Activated naive CD8-positive, alpha-beta T cell treated with anti-CD3 and anti-CD28 coated beads, Interleukin-2, amount 50 U/mL, for 24 hours (primary cell): ENCODE data around the gene UAP1L1.

Source experiments
- ATAC-seq: fragments of 150-1000 bp; cut with Tn5 transposase; one replicate; pipeline ENCODE4 v1.10.0; 2021
- DNase-seq: peaks from one replicate; pipeline ENCODE4 v3.0.0; 2021
- H3K27ac Mint-ChIP-seq: one replicate; pipeline ENCODE4 v1.8.0; 2021; ENCODE audit warnings: mild to moderate bottlenecking, mixed read lengths
- H3K27me3 Mint-ChIP-seq: one replicate; pipeline ENCODE4 v1.8.0; 2021; ENCODE audit warnings: mixed read lengths
- H3K36me3 Mint-ChIP-seq: one replicate; pipeline ENCODE4 v1.8.0; 2021; ENCODE audit warnings: low read depth, mixed read lengths
- H3K4me1 Mint-ChIP-seq: one replicate; pipeline ENCODE4 v1.8.0; 2021; ENCODE audit warnings: mixed read lengths
- H3K4me3 Mint-ChIP-seq: one replicate; pipeline ENCODE4 v1.8.0; 2021; ENCODE audit warnings: mild to moderate bottlenecking, moderate library complexity, mixed read lengths
- H3K9me3 Mint-ChIP-seq: one replicate; pipeline ENCODE4 v1.8.0; 2021; ENCODE audit warnings: mixed read lengths

Gene UAP1L1

DNA sequence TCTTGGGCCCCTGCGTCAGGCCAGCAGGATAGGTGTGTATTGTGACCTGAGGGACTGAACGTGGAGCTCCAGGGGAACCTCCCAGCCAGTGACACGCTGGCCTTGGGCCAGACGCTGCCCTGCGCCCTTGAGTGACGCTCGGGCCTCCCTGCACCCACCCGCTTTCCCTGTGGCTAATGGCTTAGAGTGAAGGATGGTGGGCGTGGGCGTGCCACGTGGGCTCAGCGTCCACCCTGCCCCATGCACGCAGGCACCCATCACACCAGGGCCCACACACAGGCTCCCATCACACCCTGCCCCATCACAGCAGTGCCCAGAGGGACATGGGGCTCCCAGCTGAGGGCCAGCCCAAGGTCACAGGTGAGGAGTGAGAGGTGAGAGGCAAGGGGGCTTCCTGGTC, 40.3 kb upstream of the UAP1L1 start:
- Mint-ChIP-seq H3K27ac (no peak overlapping the region), H3K4me3 (no peak overlapping the region), H3K36me3 (no peaks in the 10 kb centered on the region), H3K27me3 (peaks cover 2% of the 10 kb centered on the region), H3K4me1 (peaks cover 22% of the 10 kb centered on the region), H3K9me3 (no peaks in the 10 kb centered on the region)
- ATAC-seq (no peak), DNase-seq (no peak)

- Mint-ChIP-seq H3K9me3 (no peaks in the 10 kb centered on the region), H3K4me3 (no peak overlapping the region), H3K27ac (no peak overlapping the region), H3K27me3 (peaks cover 2% of the 10 kb centered on the region), H3K4me1 (peaks cover 20% of the 10 kb centered on the region), H3K36me3 (no peaks in the 10 kb centered on the region)
- no peak for DNase-seq
- no peak for ATAC-seq
Measured at GRCh38 chr9:137037483-137037882, 39.8 kb upstream of the UAP1L1 start.

- ATAC-seq (no peak), DNase-seq (no peak)
- Mint-ChIP-seq H3K36me3 (no peaks in the 10 kb centered on the region), H3K27me3 (peaks cover 7% of the 10 kb centered on the region), H3K9me3 (no peaks in the 10 kb centered on the region), H3K27ac (no peak overlapping the region), H3K4me3 (no peak overlapping the region), H3K4me1 (peaks cover 13% of the 10 kb centered on the region)
Measured at GRCh38 chr9:137038916-137039315, 38.4 kb upstream of the UAP1L1 start.

GRCh38 chr9:137039611-137040366, 37.5 kb upstream of the UAP1L1 start:
- Mint-ChIP-seq H3K4me1 (peaks cover 17% of the 10 kb centered on the region), H3K27ac (no peak overlapping the region), H3K9me3 (no peaks in the 10 kb centered on the region), H3K27me3 (peaks cover 14% of the 10 kb centered on the region), H3K36me3 (no peaks in the 10 kb centered on the region), H3K4me3 (no peak overlapping the region)
- DNase-seq = no peak
- no peak for ATAC-seq

DNA sequence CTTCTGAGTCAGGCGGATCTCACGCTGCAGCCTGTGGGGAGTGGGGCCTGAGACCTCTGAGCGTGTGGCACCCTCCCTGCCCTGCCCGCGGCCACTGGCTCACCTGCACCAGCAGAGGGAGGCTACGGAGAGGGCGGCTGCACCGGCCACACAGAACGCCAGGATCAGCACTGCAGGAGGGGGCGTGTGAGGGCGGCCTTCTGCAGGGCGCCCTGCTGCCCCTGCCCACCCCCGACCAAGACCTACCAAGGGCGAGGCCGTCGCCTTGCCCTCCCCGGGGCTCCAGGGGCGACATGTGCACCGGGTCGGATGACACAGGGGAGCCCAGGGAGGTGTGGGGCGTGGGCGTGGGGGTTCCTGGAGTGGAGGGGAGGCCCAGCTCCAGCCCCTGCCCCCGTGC, 36.7 kb upstream of the UAP1L1 start:
- DNase-seq (no peak), ATAC-seq (no peak)
- no peaks in the 10 kb centered on the region for H3K9me3 Mint-ChIP-seq
- no peaks in the 10 kb centered on the region for H3K36me3 Mint-ChIP-seq
- H3K27ac Mint-ChIP-seq = no peak overlapping the region
- peaks cover 16% of the 10 kb centered on the region for H3K4me1 Mint-ChIP-seq
- peaks cover 19% of the 10 kb centered on the region for H3K27me3 Mint-ChIP-seq
- H3K4me3 Mint-ChIP-seq = no peak overlapping the region

DNA sequence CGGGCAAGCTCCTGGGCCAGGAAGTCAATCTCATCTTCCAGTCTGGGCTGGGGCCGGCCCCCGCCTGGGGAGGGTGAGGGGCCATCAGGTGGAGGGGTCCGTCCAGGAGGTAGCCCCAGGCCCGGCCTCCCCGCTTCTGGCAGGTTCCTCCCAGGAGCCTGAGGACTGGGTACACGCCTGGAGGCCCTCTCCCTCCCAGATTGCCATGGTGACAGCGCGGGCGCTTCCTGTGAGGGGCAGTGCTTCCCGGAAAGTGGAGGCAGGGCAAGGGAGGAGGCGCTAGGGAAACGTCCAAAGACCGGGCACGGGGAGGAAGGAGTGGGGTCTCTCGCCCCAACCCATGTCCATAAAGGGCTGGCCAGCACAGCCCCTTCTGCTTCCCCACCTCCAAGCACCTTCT, 36.2 kb upstream of the UAP1L1 start:
- DNase-seq (no peak), ATAC-seq (no peak)
- peaks cover 16% of the 10 kb centered on the region for H3K4me1 Mint-ChIP-seq
- H3K36me3 Mint-ChIP-seq = no peaks in the 10 kb centered on the region
- no peaks in the 10 kb centered on the region for H3K9me3 Mint-ChIP-seq
- H3K27ac Mint-ChIP-seq = no peak overlapping the region
- no peak overlapping the region for H3K4me3 Mint-ChIP-seq
- H3K27me3 Mint-ChIP-seq = peaks cover 19% of the 10 kb centered on the region

GRCh38 chr9:137042751-137043727, 34.3 kb upstream of the UAP1L1 start:
- Mint-ChIP-seq H3K9me3 (no peaks in the 10 kb centered on the region), H3K27ac (no peak overlapping the region), H3K27me3 (peaks cover 34% of the 10 kb centered on the region), H3K4me3 (no peak overlapping the region), H3K36me3 (no peaks in the 10 kb centered on the region), H3K4me1 (peaks cover 20% of the 10 kb centered on the region)
- DNase-seq (no peak), ATAC-seq (no peak)

GRCh38 chr9:137044037-137044436, 33.3 kb upstream of the UAP1L1 start:
- no peak overlapping the region for H3K4me3 Mint-ChIP-seq
- H3K4me1 Mint-ChIP-seq = peaks cover 20% of the 10 kb centered on the region
- no peaks in the 10 kb centered on the region for H3K9me3 Mint-ChIP-seq
- DNase-seq = no peak
- peaks cover 36% of the 10 kb centered on the region for H3K27me3 Mint-ChIP-seq
- H3K27ac Mint-ChIP-seq = no peak overlapping the region
- H3K36me3 Mint-ChIP-seq = no peaks in the 10 kb centered on the region
- ATAC-seq = no peak

DNA sequence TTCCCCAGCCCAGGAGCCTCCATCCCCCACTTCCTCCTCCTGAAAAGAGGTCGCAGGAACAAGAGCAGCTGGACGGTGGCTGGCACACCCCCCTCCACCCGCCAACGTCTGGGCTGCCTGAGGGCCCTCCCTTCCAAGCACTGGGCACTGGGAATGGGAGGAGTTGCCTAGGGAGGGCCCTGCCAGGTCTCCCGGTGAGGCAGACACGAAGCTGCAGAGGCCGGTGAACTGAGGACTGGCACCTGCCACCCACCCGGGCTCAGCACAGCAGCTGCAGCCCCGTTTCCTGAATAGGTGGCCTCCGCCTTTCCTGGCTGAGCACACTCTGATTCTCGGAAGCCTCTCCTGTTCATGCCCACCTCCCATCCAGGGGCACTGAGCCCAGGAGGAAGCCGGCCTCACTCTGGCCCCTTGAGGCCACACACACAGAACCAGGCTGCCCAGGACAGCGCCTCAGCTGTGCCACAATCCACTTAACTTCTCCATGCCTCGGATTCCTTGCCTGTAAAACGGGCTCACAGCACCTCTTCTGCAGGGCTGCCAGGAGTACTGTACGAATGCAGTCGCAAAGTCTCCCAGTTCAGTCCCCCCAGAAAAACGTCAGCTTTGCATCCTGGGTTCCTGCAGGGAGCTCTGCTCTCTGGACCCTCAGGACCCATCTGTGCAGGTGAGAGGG, 32.7 kb upstream of the UAP1L1 start:
- DNase-seq (no peak), ATAC-seq (no peak)
- no peaks in the 10 kb centered on the region for H3K36me3 Mint-ChIP-seq
- peaks cover 20% of the 10 kb centered on the region for H3K4me1 Mint-ChIP-seq
- peak overlapping the region; percentile 49 for H3K4me3 Mint-ChIP-seq
- peaks cover 39% of the 10 kb centered on the region for H3K27me3 Mint-ChIP-seq
- no peak overlapping the region for H3K27ac Mint-ChIP-seq
- H3K9me3 Mint-ChIP-seq = no peaks in the 10 kb centered on the region

DNA sequence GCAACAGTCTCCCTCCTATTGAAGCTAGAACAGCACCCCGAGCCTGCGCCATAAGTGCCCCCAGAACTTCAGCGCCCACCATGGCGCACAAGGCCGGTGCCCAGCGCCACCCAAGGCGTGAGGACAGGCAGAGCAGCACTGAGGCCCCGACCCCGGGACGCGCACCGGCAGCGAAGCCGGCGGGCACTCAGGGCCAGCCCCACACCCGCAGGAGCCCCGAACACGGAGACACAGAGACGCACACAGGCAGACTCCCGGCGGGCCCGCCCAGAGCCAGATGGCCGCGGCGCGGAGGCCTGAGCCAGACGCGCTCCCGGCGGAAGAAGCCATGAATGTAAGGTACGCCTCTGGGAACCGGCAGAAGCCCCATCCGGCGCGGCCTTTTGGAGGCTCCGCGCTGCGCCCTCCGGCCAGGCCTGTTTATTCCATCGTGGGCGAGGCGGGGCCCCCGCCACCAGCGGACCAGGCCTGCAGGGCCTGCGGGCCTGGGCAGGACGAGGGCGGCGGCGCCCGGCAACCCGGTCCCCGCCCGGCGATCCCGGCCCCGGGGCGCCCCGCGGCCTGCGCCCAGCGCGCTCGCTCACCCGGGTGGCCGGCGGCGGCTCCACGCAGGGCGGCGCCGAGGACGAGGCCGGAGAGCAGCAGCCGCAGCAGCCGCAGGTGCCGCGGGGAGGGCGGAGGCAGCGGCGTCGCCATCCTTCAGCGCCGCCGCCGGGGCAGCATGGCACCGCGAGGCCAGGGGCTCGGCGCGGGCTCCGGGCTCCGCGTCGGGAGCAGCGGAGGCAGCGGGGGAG, 31.8 kb upstream of the UAP1L1 start:
- peaks cover 20% of the 10 kb centered on the region for H3K4me1 Mint-ChIP-seq
- no peak overlapping the region for H3K27ac Mint-ChIP-seq
- no peaks in the 10 kb centered on the region for H3K9me3 Mint-ChIP-seq
- H3K27me3 Mint-ChIP-seq = peaks cover 45% of the 10 kb centered on the region
- DNase-seq (peak; percentile 32), ATAC-seq (no peak)
- H3K36me3 Mint-ChIP-seq = no peaks in the 10 kb centered on the region
- H3K4me3 Mint-ChIP-seq = peak overlapping the region; percentile 49

- Mint-ChIP-seq H3K9me3 (no peaks in the 10 kb centered on the region), H3K27ac (no peak within 1 kb of the TSS), H3K27me3 (peaks cover 52% of the 10 kb centered on the region), H3K36me3 (no peaks in the 10 kb centered on the region), H3K4me1 (peaks cover 20% of the 10 kb centered on the region), H3K4me3 (peak within 1 kb of the TSS; percentile 49)
- DNase-seq (peak; percentile 91), ATAC-seq (peak; percentile 72)
Measured at GRCh38 chr9:137046088-137046787, 31.1 kb upstream of the UAP1L1 start, which contains the start of gene NPDC1. Gene NPDC1, minus strand, starts transcription at chr9:137046177. Its CDS starts 188 bp downstream, at chr9:137045989.

GRCh38 chr9:137048655-137049543, 28.4 kb upstream of the UAP1L1 start:
- peaks cover 53% of the 10 kb centered on the region for H3K27me3 Mint-ChIP-seq
- ATAC-seq (no peak), DNase-seq (no peak)
- H3K4me3 Mint-ChIP-seq = no peak overlapping the region
- H3K4me1 Mint-ChIP-seq = peaks cover 18% of the 10 kb centered on the region
- H3K27ac Mint-ChIP-seq = no peak overlapping the region
- no peaks in the 10 kb centered on the region for H3K9me3 Mint-ChIP-seq
- no peaks in the 10 kb centered on the region for H3K36me3 Mint-ChIP-seq
